Thymus (tissue), 11 donors: ENCODE data around the gene PAQR7. TPM values are rescaled to one million over a fixed set of nuclear protein-coding genes. Genes with fewer than 3 reads are reported as not detected.
A peak's percentile ranks its signal among the peaks of the same experiment; 100 is the strongest.

ENCODE experiments used
- DNase-seq, 9 donors: peaks; one replicate each; pipeline ENCODE4 v3.0.0-alpha.2; 2013; ENCODE audit warnings: low spot score in 9 of 9, low read depth in 6 of 9, missing footprints in 1 of 9
- H3K27ac ChIP-seq, 2 donors: one replicate each; pipeline ENCODE4 v1.5.1; 2013; ENCODE audit warnings: control low read depth in 1 of 2, low read depth in 1 of 2, low read length in 1 of 2, mild to moderate bottlenecking in 1 of 2, moderate library complexity in 1 of 2
- H3K27me3 ChIP-seq, 2 donors: one replicate each; pipeline ENCODE4 v1.5.1; 2013; ENCODE audit warnings: low read length in 1 of 2; ENCODE audit not compliant: control insufficient read depth in 2 of 2, insufficient read depth in 1 of 2
- H3K36me3 ChIP-seq, 2 donors: one replicate each; pipeline ENCODE4 v1.5.1; 2013; ENCODE audit warnings: low read length in 1 of 2, mild to moderate bottlenecking in 1 of 2, moderate library complexity in 1 of 2; ENCODE audit not compliant: control insufficient read depth in 2 of 2, insufficient read depth in 2 of 2
- H3K4me1 ChIP-seq, 2 donors: one replicate each; pipeline ENCODE4 v1.5.1; 2013; ENCODE audit warnings: low read length in 2 of 2; ENCODE audit not compliant: control insufficient read depth in 2 of 2, insufficient read depth in 2 of 2
- H3K4me3 ChIP-seq, 2 donors: one replicate each; pipeline ENCODE4 v1.5.1; 2013; ENCODE audit warnings: low read length in 2 of 2, control low read depth in 1 of 2, mild to moderate bottlenecking in 1 of 2
- H3K9me3 ChIP-seq, 2 donors: one replicate each; pipeline ENCODE4 v1.5.1; 2013; ENCODE audit warnings: low read length in 1 of 2, mild to moderate bottlenecking in 1 of 2; ENCODE audit not compliant: control insufficient read depth in 2 of 2, insufficient read depth in 1 of 2
- WGBS: extraction: QIAGEN DNeasy Blood & Tissue Kit; methylation state at CpG from one replicate; pipeline ENCODE4 v1.1.7; 2013; 5-methylcytosine and 5-hydroxymethylcytosine counted together
- polyA plus RNA-seq: library from polyadenylated mRNA; stranded (reverse); fragments of 200-250 nt; gene quantifications from one replicate; pipeline ENCODE4 v1.2.3, GENCODE V29; 2013
- total RNA-seq: library from RNA; stranded (reverse); fragments of 120-200 nt; gene quantifications from one replicate; pipeline ENCODE4 v1.2.4, GENCODE V29; 2013
- donor health status: healthy.

PAQR7 gene
- total and polyA plus RNA-seq, 2 donors, result 2.5 to 2.9 TPM

DNA sequence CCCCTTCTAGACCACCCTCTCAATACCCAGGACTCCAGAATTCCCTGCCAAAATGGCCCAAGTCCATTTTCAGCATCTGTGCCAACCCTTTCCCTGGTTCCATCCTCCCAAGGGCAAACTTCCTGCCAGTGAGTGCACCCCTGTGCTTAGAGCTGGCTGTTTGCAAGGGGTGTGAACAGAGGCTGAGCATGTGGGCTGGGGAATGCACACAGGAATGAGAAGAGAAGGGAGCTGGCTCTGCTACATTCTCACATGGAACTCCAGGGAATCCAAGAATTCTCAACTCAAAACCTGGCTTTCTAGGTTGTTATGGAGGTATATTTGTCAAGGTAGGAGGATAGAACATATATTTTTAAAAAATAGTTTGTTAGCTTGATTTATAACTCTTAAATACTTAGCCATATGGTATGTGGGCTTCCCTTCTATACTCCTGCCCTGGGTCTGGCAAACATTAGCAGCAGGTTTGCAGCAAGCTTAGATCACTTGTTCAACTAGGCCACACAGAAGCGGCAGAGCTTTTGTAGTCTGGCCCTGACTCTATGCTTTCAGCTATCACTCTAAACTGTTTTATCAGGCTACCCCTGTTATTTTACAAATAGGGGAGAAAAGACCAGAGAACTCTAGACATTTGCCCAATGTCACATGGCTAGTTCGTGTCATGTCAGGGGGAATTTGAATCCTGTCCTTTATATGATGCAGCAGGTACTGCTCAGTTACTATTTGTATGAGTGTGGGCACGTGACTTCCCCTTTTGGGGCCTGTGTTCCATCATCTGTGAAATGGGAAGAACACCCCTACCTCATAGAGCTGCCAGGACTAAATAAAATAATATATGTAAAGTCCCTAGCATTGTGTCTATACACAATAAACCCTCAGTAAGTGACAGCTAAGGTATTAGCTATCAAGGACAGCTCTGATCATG lies 38.8 kb upstream of the PAQR7 start:
- WGBS, result 93% methylated on average over 3 of the region's 3 CpGs
- Histone ChIP-seq H3K36me3 (no peaks in the 10 kb centered on the region), H3K4me1 (peaks cover 13 to 20% of the 10 kb centered on the region in 2 donors), H3K4me3 (no peak overlapping the region), H3K27ac (no peak overlapping the region), H3K27me3 (no peaks in the 10 kb centered on the region), H3K9me3 (no peaks in the 10 kb centered on the region)
- no peak for DNase-seq

DNA sequence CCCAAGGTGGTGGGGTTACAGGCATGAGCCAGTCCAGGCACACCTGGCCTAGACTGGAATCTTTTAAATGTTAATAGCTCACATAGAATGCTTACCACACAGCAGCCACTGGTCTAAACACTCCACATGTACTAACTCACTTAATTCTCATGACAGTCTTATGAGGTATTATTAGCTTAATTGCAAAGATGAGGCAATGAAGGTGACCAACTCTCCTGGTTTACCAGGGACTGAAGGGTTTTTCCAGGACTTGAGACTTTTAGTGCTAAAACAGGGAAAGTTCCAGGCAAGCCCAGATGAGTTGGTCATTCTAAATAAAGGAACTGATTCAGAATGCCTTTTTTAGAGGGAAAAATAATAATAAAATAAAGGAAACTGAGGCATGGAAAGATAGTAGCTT lies 37.7 kb upstream of the PAQR7 start:
- Histone ChIP-seq H3K9me3 (no peaks in the 10 kb centered on the region), H3K4me3 (no peak overlapping the region)

DNA sequence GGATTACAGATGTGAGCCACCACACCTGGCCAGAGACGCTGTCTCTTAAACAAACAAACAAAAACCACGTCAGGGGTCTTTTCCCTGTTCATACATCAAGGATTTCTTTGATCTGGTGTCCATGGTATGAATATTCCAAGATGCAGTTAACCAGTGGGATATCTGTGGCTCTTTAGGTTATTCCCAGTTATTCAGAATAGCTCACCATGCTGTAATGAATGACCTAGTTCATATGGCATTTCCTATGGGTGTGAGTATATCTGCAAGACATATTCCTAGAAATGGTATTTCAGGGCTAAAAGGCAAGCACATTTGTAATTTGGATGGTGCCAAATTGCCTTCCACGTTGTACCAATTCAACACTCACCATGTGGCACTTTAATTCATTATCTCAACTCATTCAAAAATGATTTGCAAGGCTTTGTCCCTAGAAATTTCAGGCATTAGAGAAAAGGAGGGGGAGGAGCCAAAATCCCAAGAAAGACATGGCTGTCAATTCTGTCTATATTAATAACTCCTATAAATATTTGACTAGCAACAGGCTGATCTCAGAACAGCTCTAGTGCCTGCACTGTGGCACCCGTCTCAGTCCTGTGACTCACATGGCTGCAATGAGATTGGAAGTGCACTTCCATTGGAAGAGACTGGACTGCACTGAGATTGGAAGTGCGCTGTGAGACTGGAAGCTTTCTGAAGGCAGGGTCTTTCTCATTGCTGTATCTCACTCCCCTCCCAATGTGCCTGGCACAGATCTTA lies 36.7 kb upstream of the PAQR7 start:
- Histone ChIP-seq H3K27me3 (no peaks in the 10 kb centered on the region), H3K27ac (no peak overlapping the region), H3K4me3 (no peak overlapping the region), H3K4me1 (peaks cover 3 to 13% of the 10 kb centered on the region in 2 donors), H3K36me3 (no peaks in the 10 kb centered on the region), H3K9me3 (no peaks in the 10 kb centered on the region)
- DNase-seq, result no peak
- WGBS, result 99% methylated on average over 5 of the region's 5 CpGs

More for the DNA sequence above, 37.7 kb upstream of the PAQR7 start:
- DNase-seq, result no peak
- Histone ChIP-seq H3K27ac (no peak overlapping the region), H3K4me1 (peaks cover 8 to 14% of the 10 kb centered on the region in 2 donors), H3K27me3 (no peaks in the 10 kb centered on the region), H3K36me3 (no peaks in the 10 kb centered on the region)

DNA sequence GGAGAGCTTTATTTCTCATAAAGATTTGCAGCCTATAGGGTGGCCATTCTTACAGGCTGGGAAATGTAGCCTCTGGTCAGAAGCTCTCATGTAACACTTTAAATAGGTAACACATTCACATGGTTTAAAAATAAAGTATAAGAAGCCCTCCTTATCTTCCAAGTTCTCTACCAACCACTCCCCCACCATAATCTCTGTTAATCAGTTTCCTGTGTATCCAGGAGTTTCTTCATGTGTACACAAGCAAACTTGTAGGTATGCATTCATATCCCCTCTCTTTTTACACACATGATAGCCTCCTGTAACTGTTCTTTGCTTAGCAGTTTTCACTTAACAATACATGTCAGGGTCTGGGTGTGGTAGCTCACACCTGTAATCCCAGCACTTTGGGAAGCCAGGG lies 35.7 kb upstream of the PAQR7 start:
- Histone ChIP-seq H3K4me1 (peaks cover 8 to 21% of the 10 kb centered on the region in 2 donors), H3K27ac (no peak overlapping the region), H3K9me3 (no peaks in the 10 kb centered on the region), H3K27me3 (no peaks in the 10 kb centered on the region), H3K36me3 (no peaks in the 10 kb centered on the region), H3K4me3 (no peak overlapping the region)
- no peak for DNase-seq

DNA sequence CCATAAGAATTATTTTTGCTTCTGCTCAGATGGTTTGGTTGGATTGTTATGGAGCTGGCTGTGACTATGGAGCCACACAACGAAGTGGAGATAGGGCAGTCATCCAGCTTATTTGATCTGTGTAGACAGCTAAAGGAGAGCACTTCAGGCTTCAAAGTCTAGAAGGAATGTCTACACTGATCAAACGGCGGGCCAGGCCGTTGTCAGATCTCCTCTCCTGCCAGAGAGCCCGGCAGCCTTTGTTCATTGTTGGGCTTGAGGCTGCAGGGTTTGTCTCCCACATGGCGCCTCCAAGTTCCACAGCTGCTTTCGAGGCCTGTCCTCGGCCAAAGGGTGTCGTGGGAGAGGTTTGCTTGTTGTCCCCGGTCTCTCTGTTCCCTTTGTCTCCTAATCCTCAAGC lies 33.5 kb upstream of the PAQR7 start:
- Histone ChIP-seq H3K9me3 (no peaks in the 10 kb centered on the region), H3K4me3 (no peak overlapping the region), H3K4me1 (peaks cover 13 to 21% of the 10 kb centered on the region in 2 donors), H3K36me3 (peaks cover 0 to 4% of the 10 kb centered on the region in 2 donors), H3K27me3 (no peaks in the 10 kb centered on the region), H3K27ac (no peak overlapping the region)
- WGBS, result 89% methylated on average over 10 of the region's 10 CpGs
- DNase-seq, result no peak

DNA sequence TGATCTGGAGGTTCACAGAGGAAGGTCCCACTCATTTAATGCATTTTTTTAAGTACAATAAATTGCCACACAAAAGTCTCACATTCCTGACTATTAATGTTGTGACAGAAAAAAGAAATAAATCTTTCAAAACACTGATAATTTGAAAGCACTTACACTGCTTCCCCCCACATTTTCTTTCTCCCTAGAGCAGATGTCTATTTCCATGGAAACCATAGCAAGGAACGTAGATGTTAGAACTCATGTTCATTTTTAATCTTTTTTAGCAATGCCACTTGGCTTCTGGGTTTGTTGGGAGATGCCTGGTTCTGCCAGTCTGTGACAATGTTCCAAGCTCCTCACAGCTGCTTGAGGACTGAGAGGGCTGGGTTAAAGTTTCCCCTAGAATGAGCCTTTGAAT lies 32.7 kb upstream of the PAQR7 start:
- Histone ChIP-seq H3K9me3 (no peaks in the 10 kb centered on the region), H3K4me1 (peaks cover 18 to 28% of the 10 kb centered on the region in 2 donors), H3K36me3 (peaks cover 0 to 13% of the 10 kb centered on the region in 2 donors), H3K4me3 (no peak overlapping the region), H3K27me3 (no peaks in the 10 kb centered on the region), H3K27ac (no peak overlapping the region)
- DNase-seq, result no peak
- 83% methylated on average over 1 of the region's 1 CpG for WGBS

DNA sequence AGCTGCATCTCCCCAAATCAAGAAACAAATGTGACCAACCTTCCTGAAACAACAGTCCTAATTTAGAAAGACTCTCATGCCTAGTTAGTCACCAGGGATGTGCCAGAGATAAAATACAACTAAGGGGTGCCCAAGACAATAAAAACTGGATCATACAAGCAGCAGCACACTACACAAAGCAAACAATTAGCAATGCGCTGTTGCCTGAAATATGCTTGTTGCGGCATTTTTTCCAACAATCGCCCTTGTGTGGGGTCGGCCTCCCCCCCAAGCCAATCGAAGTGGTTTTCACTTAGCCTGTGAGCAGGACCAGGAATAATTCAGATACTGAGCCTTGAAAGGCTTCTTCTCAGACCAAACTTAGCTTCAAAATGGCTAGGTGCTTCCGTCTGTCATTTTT lies 32.1 kb upstream of the PAQR7 start:
- H3K4me3 ChIP-seq, result no peak overlapping the region
- peaks cover 2 to 19% of the 10 kb centered on the region in 2 donors for H3K36me3 ChIP-seq
- DNase-seq, result no peak
- H3K4me1 ChIP-seq, result peaks cover 19 to 30% of the 10 kb centered on the region in 2 donors
- no peaks in the 10 kb centered on the region for H3K9me3 ChIP-seq
- 97% methylated on average over 6 of the region's 6 CpGs for WGBS
- no peaks in the 10 kb centered on the region for H3K27me3 ChIP-seq
- no peak overlapping the region for H3K27ac ChIP-seq

DNA sequence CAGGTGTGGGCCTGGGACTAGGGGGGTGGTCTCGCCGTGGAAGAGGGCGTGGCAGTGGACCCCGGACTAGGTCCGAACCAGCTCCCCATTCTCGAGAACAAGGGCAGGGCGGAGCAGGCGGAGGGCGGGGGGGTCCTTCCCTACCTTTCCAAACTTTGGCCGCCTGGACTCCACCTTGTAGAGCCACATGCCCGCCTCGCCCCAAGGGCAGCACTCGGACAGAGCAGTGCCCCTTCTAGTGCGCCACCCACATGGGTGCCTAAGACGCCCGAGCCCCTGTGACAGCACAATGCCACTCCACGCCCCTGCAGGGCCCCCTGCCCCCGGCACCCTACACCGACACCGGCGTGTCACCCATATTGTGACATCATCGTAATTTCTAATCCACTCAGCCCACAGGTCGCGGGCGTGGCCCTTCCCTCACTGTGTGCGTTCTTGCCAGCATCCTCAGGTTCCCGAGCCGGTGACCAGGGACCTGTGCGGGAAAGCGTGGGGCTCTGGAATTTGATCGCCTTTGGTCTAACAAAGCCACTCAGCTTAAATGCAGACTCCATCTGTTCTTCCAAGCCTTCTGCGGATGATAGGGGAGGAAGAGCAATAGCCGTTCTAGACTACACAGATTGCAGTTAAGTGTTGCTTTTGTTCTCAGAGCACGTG lies 31.3 kb upstream of the PAQR7 start:
- peak overlapping the region; percentile 50 to 59 for H3K27ac ChIP-seq
- DNase-seq, result peak in 7 of 9 donors; percentile 23 to 76 (median 47)

More for the DNA sequence above, 31.3 kb upstream of the PAQR7 start:
- H3K4me3 ChIP-seq, result peak overlapping the region; percentile 71 to 92
- no peaks in the 10 kb centered on the region for H3K9me3 ChIP-seq
- no peaks in the 10 kb centered on the region for H3K27me3 ChIP-seq
- H3K36me3 ChIP-seq, result peaks cover 5 to 27% of the 10 kb centered on the region in 2 donors
- 26% methylated on average over 34 of the region's 34 CpGs for WGBS
- peaks cover 22 to 34% of the 10 kb centered on the region in 2 donors for H3K4me1 ChIP-seq
